ENCODE data around the gene PRR35.
"Not testable (repeated sequence)": the region's sequence is repeated elsewhere in the genome, so short reads cannot be mapped to it uniquely, and the experiment has no call there.

PRR35 gene

DNA sequence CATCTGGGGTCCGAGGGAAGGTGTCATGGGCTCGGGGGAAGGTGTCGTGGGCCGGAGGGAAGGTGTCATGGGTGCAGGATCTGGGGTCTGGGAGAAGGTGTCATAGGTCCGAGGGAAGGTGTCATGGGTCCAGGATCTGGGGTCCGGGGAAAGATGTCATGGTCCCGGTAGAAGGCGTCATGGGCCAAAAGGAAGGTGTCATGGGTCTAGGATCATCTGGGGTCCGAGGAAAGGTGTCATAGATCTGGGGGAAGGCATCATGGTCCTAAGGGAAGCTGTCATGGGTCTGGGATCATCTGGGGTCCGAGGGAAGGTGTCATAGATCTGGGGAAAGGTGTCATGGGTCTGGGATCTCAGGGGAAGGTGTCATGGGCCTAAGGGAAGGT, 30.6 kb downstream of the PRR35 start:
- Histone ChIP-seq H3K4me2 (peak overlapping the region; percentile 96), H3K4me3 (peak overlapping the region; percentile 94), H3K9ac (peak overlapping the region; percentile 91), H3K9me3 (no peaks in the 10 kb centered on the region), H3K27ac (peak overlapping the region; percentile 79), H3K36me3 (no peaks in the 10 kb centered on the region; the same call in 1 of the 2 replicates), H4K20me1 (peaks cover 74% of the 10 kb centered on the region), H3K4me1 (peaks cover 80% of the 10 kb centered on the region), H3K27me3 (no peaks in the 10 kb centered on the region)
- no peak for TF ChIP-seq Cebpa-rat (IDR thresholded peaks at IDR 0.05)

GRCh38 chr16:591231-591630, 31.0 kb downstream of the PRR35 start:
- Histone ChIP-seq H4K20me1 (peaks cover 78% of the 10 kb centered on the region), H3K9ac (peak overlapping the region; percentile 91), H3K36me3 (peaks cover 2% of the 10 kb centered on the region), H3K27ac (no peak overlapping the region), H3K27me3 (no peaks in the 10 kb centered on the region), H3K4me2 (peak overlapping the region; percentile 96), H3K4me1 (peaks cover 80% of the 10 kb centered on the region), H3K9me3 (no peaks in the 10 kb centered on the region), H3K4me3 (peak overlapping the region; percentile 94)
- TF ChIP-seq Cebpa-rat (IDR thresholded peaks at IDR 0.05) = no peak

DNA sequence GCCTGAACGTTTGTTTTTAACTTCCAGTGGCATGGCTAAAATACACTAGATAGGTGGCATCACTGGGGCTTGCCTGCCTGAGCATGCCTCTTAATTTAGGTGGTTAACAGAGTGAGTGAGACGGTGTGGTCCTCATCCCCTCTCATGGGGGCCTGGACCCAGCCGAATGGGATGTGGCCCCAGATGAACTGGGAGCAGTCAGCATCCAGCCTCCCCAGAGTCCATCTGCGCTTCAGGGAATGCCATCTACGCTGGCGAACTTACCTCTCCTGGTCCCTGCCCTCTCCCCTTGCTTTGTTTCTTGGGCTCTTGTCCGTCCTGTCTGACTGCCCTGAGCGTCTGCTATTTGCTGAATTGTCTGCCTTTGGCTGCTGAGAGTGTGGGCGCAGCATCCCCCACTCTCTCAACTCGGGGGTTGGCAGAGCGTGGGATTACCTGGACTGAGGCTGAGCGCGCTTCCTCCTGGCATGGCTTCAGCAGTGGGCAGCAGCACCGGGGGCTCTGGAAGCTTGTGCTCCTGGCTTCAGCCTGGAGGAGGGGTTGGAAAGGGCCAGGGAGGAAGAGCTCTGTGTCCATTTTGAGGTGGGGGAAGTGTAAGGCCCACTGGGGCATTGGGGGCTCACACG, 31.8 kb downstream of the PRR35 start:
- Histone ChIP-seq H4K20me1 (peaks cover 85% of the 10 kb centered on the region), H3K4me3 (no peak overlapping the region), H3K27me3 (no peaks in the 10 kb centered on the region), H3K9me3 (no peaks in the 10 kb centered on the region), H3K9ac (peak overlapping the region; percentile 61; the same call in 1 of the 2 replicates), H3K36me3 (peaks cover 10% of the 10 kb centered on the region), H3K4me1 (peaks cover 78% of the 10 kb centered on the region), H3K27ac (peak overlapping the region; percentile 76), H3K4me2 (peak overlapping the region; percentile 96)
- TF ChIP-seq Cebpa-rat (IDR thresholded peaks at IDR 0.05) = no peak

GRCh38 chr16:592518-593306, 32.5 kb downstream of the PRR35 start:
- Histone ChIP-seq H3K27me3 (no peaks in the 10 kb centered on the region), H3K4me3 (no peak overlapping the region), H3K9me3 (no peaks in the 10 kb centered on the region), H3K4me1 (peaks cover 71% of the 10 kb centered on the region), H3K9ac (peak overlapping the region; percentile 61), H3K27ac (peak overlapping the region; percentile 76), H3K36me3 (peaks cover 14% of the 10 kb centered on the region), H4K20me1 (peaks cover 81% of the 10 kb centered on the region), H3K4me2 (peak overlapping the region; percentile 96)
- TF ChIP-seq Cebpa-rat (IDR thresholded peaks at IDR 0.05) = peak; percentile 93

- no peak for TF ChIP-seq Cebpa-rat (IDR thresholded peaks at IDR 0.05)
- no peak overlapping the region for H3K4me3 ChIP-seq
- peak overlapping the region; percentile 61 for H3K9ac ChIP-seq
- peaks cover 65% of the 10 kb centered on the region for H3K4me1 ChIP-seq
- peaks cover 18% of the 10 kb centered on the region for H3K36me3 ChIP-seq
- H3K27ac ChIP-seq = peak overlapping the region; percentile 76
- H3K9me3 ChIP-seq = no peaks in the 10 kb centered on the region
- no peaks in the 10 kb centered on the region for H3K27me3 ChIP-seq
- peak overlapping the region; percentile 96 for H3K4me2 ChIP-seq
- H4K20me1 ChIP-seq = peaks cover 74% of the 10 kb centered on the region
Measured at GRCh38 chr16:593406-593805, 33.2 kb downstream of the PRR35 start.

- TF ChIP-seq Cebpa-rat (IDR thresholded peaks at IDR 0.05) = no peak
- Histone ChIP-seq H3K36me3 (peaks cover 22% of the 10 kb centered on the region), H3K9me3 (0 out of 2 replicates have a peak, but pooled peaks cover 2% of the 10 kb centered on the region), H3K4me3 (no peak overlapping the region), H3K27me3 (no peaks in the 10 kb centered on the region), H3K9ac (peak overlapping the region; percentile 61), H3K27ac (peak overlapping the region; percentile 76), H3K4me1 (peaks cover 65% of the 10 kb centered on the region), H3K4me2 (peak overlapping the region; percentile 96), H4K20me1 (peaks cover 71% of the 10 kb centered on the region)
Measured at GRCh38 chr16:593807-594206, 33.6 kb downstream of the PRR35 start.

DNA sequence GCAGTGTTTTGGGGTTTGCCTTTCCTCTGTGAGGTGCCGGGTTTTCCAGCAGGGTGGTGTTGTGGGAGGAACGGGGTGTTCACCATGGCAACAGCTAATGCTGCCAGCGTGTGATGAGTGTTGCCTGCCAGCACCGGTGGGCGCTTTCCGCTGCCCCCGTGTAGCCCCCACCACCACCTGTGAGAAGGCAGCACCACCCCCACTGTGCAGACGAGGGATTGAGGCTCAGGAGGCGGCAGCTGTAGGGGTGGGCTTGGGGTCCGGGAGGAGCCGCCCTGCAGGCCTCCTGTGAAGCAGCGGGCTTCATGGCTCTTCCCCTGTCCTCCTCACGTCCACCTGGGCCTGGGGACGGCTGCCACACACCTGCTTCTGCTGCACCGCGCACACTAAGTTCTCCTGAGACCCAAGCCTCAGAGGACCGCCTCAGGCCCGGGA, 34.9 kb downstream of the PRR35 start:
- Histone ChIP-seq H3K4me1 (peaks cover 65% of the 10 kb centered on the region), H4K20me1 (peaks cover 73% of the 10 kb centered on the region)

GRCh38 chr16:595942-596735, 35.9 kb downstream of the PRR35 start:
- peaks cover 66% of the 10 kb centered on the region for H3K4me1 ChIP-seq
- no peaks in the 10 kb centered on the region for H3K27me3 ChIP-seq
- peaks cover 73% of the 10 kb centered on the region for H4K20me1 ChIP-seq
- peak overlapping the region; percentile 65 for H3K4me2 ChIP-seq
- H3K36me3 ChIP-seq = peaks cover 35% of the 10 kb centered on the region
- peaks cover 8% of the 10 kb centered on the region; the same call in 1 of the 2 replicates for H3K9me3 ChIP-seq
- peak overlapping the region; percentile 46; the same call in 1 of the 2 replicates for H3K27ac ChIP-seq
- TF ChIP-seq Cebpa-rat (IDR thresholded peaks at IDR 0.05) = no peak
- H3K9ac ChIP-seq = no peak overlapping the region
- no peak overlapping the region for H3K4me3 ChIP-seq

More for the DNA sequence above, 34.9 kb downstream of the PRR35 start:
- Histone ChIP-seq H3K36me3 (peaks cover 32% of the 10 kb centered on the region), H3K9ac (0 out of 2 replicates have a peak overlapping the region, but pooled peaks have one; percentile 24), H3K4me3 (no peak overlapping the region), H3K9me3 (peaks cover 8% of the 10 kb centered on the region; the same call in 1 of the 2 replicates), H3K27ac (no peak overlapping the region), H3K27me3 (no peaks in the 10 kb centered on the region), H3K4me2 (peak overlapping the region; percentile 65)
- TF ChIP-seq Cebpa-rat (IDR thresholded peaks at IDR 0.05) = no peak

DNA sequence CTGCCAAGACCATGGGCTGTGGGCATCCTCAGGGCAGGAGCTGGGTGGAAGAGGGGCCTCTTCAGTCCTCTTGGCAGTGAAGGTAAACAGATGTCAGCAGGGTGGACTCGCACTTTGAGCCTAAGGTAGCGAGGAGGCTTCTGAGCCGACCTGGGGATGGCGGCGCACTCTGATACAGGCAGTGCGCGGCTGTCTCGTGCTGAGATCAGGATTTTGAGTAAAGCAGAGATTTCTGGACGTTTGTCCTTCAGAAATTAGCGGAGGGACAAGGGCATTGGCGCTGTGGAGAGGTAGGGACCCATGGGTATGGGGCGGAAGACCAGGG, 36.5 kb downstream of the PRR35 start:
- Histone ChIP-seq H3K9ac (no peak overlapping the region), H3K9me3 (peaks cover 8% of the 10 kb centered on the region; the same call in 1 of the 2 replicates), H4K20me1 (peaks cover 72% of the 10 kb centered on the region), H3K4me3 (no peak overlapping the region), H3K36me3 (peaks cover 37% of the 10 kb centered on the region), H3K4me1 (peaks cover 62% of the 10 kb centered on the region), H3K4me2 (peak overlapping the region; percentile 65), H3K27me3 (no peaks in the 10 kb centered on the region), H3K27ac (peak overlapping the region; percentile 46; the same call in 1 of the 2 replicates)
- no peak for TF ChIP-seq Cebpa-rat (IDR thresholded peaks at IDR 0.05)

GRCh38 chr16:597655-598054, 37.5 kb downstream of the PRR35 start:
- Histone ChIP-seq H3K4me1 (peaks cover 52% of the 10 kb centered on the region), H4K20me1 (peaks cover 71% of the 10 kb centered on the region), H3K36me3 (peaks cover 37% of the 10 kb centered on the region)
- H3K9me3 ChIP-seq, H3K9ac ChIP-seq, H3K4me3 ChIP-seq, H3K27ac ChIP-seq, H3K4me2 ChIP-seq, H3K27me3 ChIP-seq: not testable (repeated sequence)
